Breast epithelium (tissue), 4 donors: ENCODE data around the gene LRRC18. TPM values are rescaled to one million over a fixed set of nuclear protein-coding genes. Genes with fewer than 3 reads are reported as not detected.

Experiments used
- DNase-seq, 2 donors: peaks; one replicate each; pipeline ENCODE4 v3.0.0-alpha.2; 2019; ENCODE audit warnings: low spot score in 2 of 2
- H3K27ac ChIP-seq, 2 donors: fragments of 200-600 bp; sonication (generic) in 1 of 2; one replicate each; pipeline ENCODE4 v1.5.1; 2016 to 2019; ENCODE audit warnings: mild to moderate bottlenecking in 1 of 2
- H3K27me3 ChIP-seq, 2 donors: fragments of 200-600 bp; sonication (generic) in 1 of 2; one replicate each; pipeline versions ENCODE4 v1.5.1 to v1.6.0; 2017 to 2019; ENCODE audit warnings: control low read depth in 1 of 2, mild to moderate bottlenecking in 1 of 2
- H3K36me3 ChIP-seq: fragments of 200-600 bp; one replicate; pipeline ENCODE4 v1.5.1; 2019
- H3K4me1 ChIP-seq, 2 donors: fragments of 200-600 bp; sonication (generic); one replicate each; pipeline ENCODE4 v1.5.1; 2016 to 2019; ENCODE audit warnings: control low read depth in 1 of 2
- H3K4me3 ChIP-seq, 3 donors: fragments of 200-600 bp; sonication (generic); 1 replicate in 2 of 3; 2 replicates in 1 of 3; pipeline ENCODE4 v1.5.1; 2016 to 2019; ENCODE audit warnings: mild to moderate bottlenecking in 3 of 3, moderate library complexity in 2 of 3
- H3K9me3 ChIP-seq, 2 donors: fragments of 200-600 bp; sonication (generic) in 1 of 2; one replicate each; pipeline ENCODE4 v1.5.1; 2016 to 2019; ENCODE audit warnings: control low read depth in 1 of 2
- CTCF ChIP-seq, 3 donors: fragments of 450-650 bp; IDR thresholded peaks; one replicate each; pipeline ENCODE4 v1.5.1; 2016 to 2017; ENCODE audit warnings: antibody characterized with exemption in 3 of 3, mild to moderate bottlenecking in 3 of 3, moderate library complexity in 3 of 3
- POLR2A ChIP-seq: fragments of 450-650 bp; IDR thresholded peaks from one replicate; pipeline ENCODE4 v1.6.1; 2016; ENCODE audit warnings: antibody characterized with exemption, mild to moderate bottlenecking, moderate library complexity
- POLR2AphosphoS5 ChIP-seq, 3 donors: sonication (generic); formaldehyde crosslinking; IDR thresholded peaks; one replicate each; pipeline ENCODE4 v1.6.1; 2017; ENCODE audit warnings: antibody characterized with exemption in 3 of 3
- intact Hi-C: fragments of 100-400 bp; cut with DNase I; formaldehyde crosslinking; loops from one replicate; pipeline ENCODE4 v1.15.1; 2023; ENCODE audit warnings: low total_unique reads
- total RNA-seq, 3 donors: library from RNA; depleted of rRNA; stranded (reverse); fragments of >200 nt; gene quantifications; one replicate each; pipeline ENCODE4 v1.1.0, GENCODE V29; 2016

LRRC18 gene
- total RNA-seq, 3 donors from 2014 or later = not detected

GRCh38 chr10:48879451-48879850 lies 60.2 kb downstream of the LRRC18 start:
- TF ChIP-seq POLR2AphosphoS5 (IDR thresholded peaks at IDR 0.05) (no peak), POLR2A (no peak), CTCF (IDR thresholded peaks at IDR 0.05) (no peak)
- H3K36me3 ChIP-seq = no peaks in the 10 kb centered on the region

GRCh38 chr10:48878091-48878490 lies 61.5 kb downstream of the LRRC18 start:
- H3K4me3 ChIP-seq = no peak overlapping the region
- no peak for TF ChIP-seq POLR2AphosphoS5 (IDR thresholded peaks at IDR 0.05)
- TF ChIP-seq CTCF (IDR thresholded peaks at IDR 0.05) = no peak
- no peak for TF ChIP-seq POLR2A
- no peaks in the 10 kb centered on the region for H3K9me3 ChIP-seq
- no peak for DNase-seq
- intact Hi-C loops = no loop called here
- no peaks in the 10 kb centered on the region for H3K36me3 ChIP-seq
- no peak overlapping the region for H3K27ac ChIP-seq
- no peaks in the 10 kb centered on the region for H3K27me3 ChIP-seq
- H3K4me1 ChIP-seq = no peaks in the 10 kb centered on the region

More at GRCh38 chr10:48879451-48879850, 60.2 kb downstream of the LRRC18 start:
- no peaks in the 10 kb centered on the region for H3K4me1 ChIP-seq
- no peak overlapping the region for H3K27ac ChIP-seq
- H3K27me3 ChIP-seq = no peaks in the 10 kb centered on the region
- intact Hi-C loops = no loop called here
- no peaks in the 10 kb centered on the region for H3K9me3 ChIP-seq
- no peak overlapping the region for H3K4me3 ChIP-seq
- DNase-seq = no peak

GRCh38 chr10:48872234-48872633 lies 67.4 kb downstream of the LRRC18 start:
- TF ChIP-seq POLR2AphosphoS5 (IDR thresholded peaks at IDR 0.05) = no peak
- no peak for TF ChIP-seq POLR2A
- no peak for TF ChIP-seq CTCF (IDR thresholded peaks at IDR 0.05)
- Histone ChIP-seq H3K27ac (no peak overlapping the region), H3K36me3 (no peaks in the 10 kb centered on the region), H3K27me3 (no peaks in the 10 kb centered on the region), H3K4me1 (no peaks in the 10 kb centered on the region), H3K9me3 (no peaks in the 10 kb centered on the region), H3K4me3 (no peak overlapping the region)
- intact Hi-C loops = no loop called here
- no peak for DNase-seq

Other genes with a start within 250 kb of the LRRC18 start
- gene VSTM4, start 175.7 kb upstream of the LRRC18 start, total RNA-seq = 10 to 100 TPM in 1 of 3 donors, 1 to 10 TPM in 2; 8.5 to 17.3 (median 9.5) TPM
- gene FAM170B, start 194.2 kb upstream of the LRRC18 start, total RNA-seq = not detected
- gene TMEM273, start 248.6 kb upstream of the LRRC18 start, total RNA-seq = 10 to 100 TPM in 2 of 3 donors, 1 to 10 TPM in 1; 9.1 to 29.8 (median 18.4) TPM